K562 (cell line): Measurements from ENCODE around the gene CD14. TPM values are rescaled to one million over a fixed set of nuclear protein-coding genes. Genes with fewer than 3 reads are reported as not detected.

Experiments
- ADNP ChIP-seq: fragments of 200-800 bp; sonication (Bioruptor generic); IDR thresholded peaks from 2 replicates; pipeline ENCODE4 v1.6.1; 2016; ENCODE audit warnings: missing genetic modification characterization, missing compliant biosample characterization
- BRD4 ChIP-seq: fragments of 200-600 bp; sonication (generic); IDR thresholded peaks from 2 replicates; pipeline ENCODE4 v1.6.1; 2017; ENCODE audit warnings: inconsistent platforms
- CC2D1A ChIP-seq: fragments of 450-650 bp; IDR thresholded peaks from 2 replicates; pipeline ENCODE4 v1.6.1; 2017; ENCODE audit warnings: mild to moderate bottlenecking
- CHD1 ChIP-seq: fragments of 200-600 bp; sonication (generic); IDR thresholded peaks from one replicate; pipeline ENCODE4 v1.6.1; 2012; ENCODE audit warnings: mild to moderate bottlenecking, moderate library complexity, low read length, inconsistent platforms
- CREB3L1 ChIP-seq: fragments of 450-650 bp; IDR thresholded peaks from 2 replicates; pipeline ENCODE4 v1.6.1; 2014; ENCODE audit warnings: low read depth, mild to moderate bottlenecking, moderate library complexity, borderline replicate concordance
- E2F5 ChIP-seq: sonication (generic); formaldehyde crosslinking; IDR thresholded peaks from 2 replicates; pipeline ENCODE4 v1.8.0; 2022; ENCODE audit warnings: mild to moderate bottlenecking, missing genetic modification reagents
- EHMT2 ChIP-seq: fragments of 450-650 bp; IDR thresholded peaks from 2 replicates; pipeline ENCODE4 v1.6.1; 2018; ENCODE audit warnings: antibody characterized with exemption
- ESRRA ChIP-seq: fragments of 450-650 bp; IDR thresholded peaks from 2 replicates; pipeline ENCODE4 v1.6.1; 2014; ENCODE audit warnings: low read depth, mild to moderate bottlenecking, moderate library complexity, borderline replicate concordance
- FOSL1 ChIP-seq: fragments of 200-800 bp; sonication (Bioruptor generic); conservative IDR thresholded peaks from 2 replicates; pipeline ENCODE4 v1.6.1; 2016; ENCODE audit warnings: missing genetic modification characterization, missing compliant biosample characterization
- JUND ChIP-seq, 2 experiments: IDR thresholded peaks; 2 replicates in 1 of 2; 3 replicates in 1 of 2; pipeline ENCODE4 v1.6.1; 2011; ENCODE audit warnings: borderline replicate concordance in 2 of 2, low read depth in 2 of 2, low read length in 2 of 2, improper control_type of control experiment in 1 of 2, missing biosample characterization in 1 of 2, missing genetic modification characterization in 1 of 2, missing genetic modification reagents in 1 of 2
- KLF6 ChIP-seq: fragments of 250-450 bp; sonication (Bioruptor Pico); IDR thresholded peaks from 2 replicates; pipeline ENCODE4 v1.4.0; 2020; ENCODE audit warnings: mild to moderate bottlenecking, moderate library complexity, borderline replicate concordance
- MNT ChIP-seq, 2 experiments: fragments of 450-650 bp; conservative IDR thresholded peaks; 2 replicates each; pipeline ENCODE4 v1.6.1; 2017; ENCODE audit warnings: mild to moderate bottlenecking in 2 of 2, moderate library complexity in 2 of 2
- NFATC3 ChIP-seq: fragments of 450-650 bp; IDR thresholded peaks from 2 replicates; pipeline ENCODE4 v1.6.1; 2017; ENCODE audit warnings: mild to moderate bottlenecking
- NFXL1 ChIP-seq: fragments of 450-650 bp; formaldehyde crosslinking; IDR thresholded peaks from 2 replicates; pipeline ENCODE4 v1.4.0; 2021; ENCODE audit warnings: mild to moderate bottlenecking
- RBM25 ChIP-seq: fragments of 200-400 bp; formaldehyde crosslinking; IDR thresholded peaks from 2 replicates; pipeline ENCODE4 v1.6.1; 2018; ENCODE audit warnings: low read length, low read depth, moderate library complexity; ENCODE audit not compliant: severe bottlenecking
- TCF7L2 ChIP-seq: fragments of 150-350 bp; IDR thresholded peaks from 2 replicates; pipeline ENCODE4 v1.6.1; 2016; ENCODE audit warnings: low read depth, mild to moderate bottlenecking, low read length, moderate library complexity
- WHSC1 ChIP-seq: IDR thresholded peaks from one replicate; pipeline ENCODE4 v1.6.1; 2012; ENCODE audit warnings: low read length, control low read depth, inconsistent platforms
- ZNF224 ChIP-seq: sonication (generic); formaldehyde crosslinking; IDR thresholded peaks from 2 replicates; pipeline ENCODE4 v1.8.0; 2022; ENCODE audit warnings: mild to moderate bottlenecking, missing genetic modification reagents
- ZNF239 ChIP-seq: fragments of 250-450 bp; sonication (Bioruptor Pico); IDR thresholded peaks from 2 replicates; pipeline ENCODE4 v1.4.0; 2020; ENCODE audit warnings: mild to moderate bottlenecking
- ZNF253 ChIP-seq: fragments of 250-450 bp; sonication (Bioruptor Pico); conservative IDR thresholded peaks from 2 replicates; pipeline ENCODE4 v1.6.1; 2021; ENCODE audit warnings: mild to moderate bottlenecking
- polyA plus RNA-seq, 8 experiments: library from polyadenylated mRNA; depleted of rRNA in 4 of 8; stranded (reverse) in 5 of 8; unstranded in 3 of 8; fragments of >200 nt; fragmentation: Nextera tagmentation in 2 of 8; fragmentation: Illumina TruSeq in 1 of 8; extraction: Ambion mirVana in 2 of 8; extraction: Trizol in 1 of 8; gene quantifications; 2 replicates each; pipeline versions ENCODE4 v1.2.1 to v1.2.3, GENCODE V29; 2011 to 2014; ENCODE audit warnings: inconsistent platforms in 1 of 8, missing spikeins in 1 of 8
- total RNA-seq, 7 experiments: library from RNA; depleted of rRNA in 6 of 7; stranded (reverse); fragments of >200 nt in 6 of 7; fragmentation: Illumina TruSeq in 2 of 7; extraction: Trizol in 2 of 7; gene quantifications; 2 replicates each; pipeline versions ENCODE4 v1.2.1 to v1.2.3, GENCODE V29; 2011 to 2021; ENCODE audit warnings: low replicate concordance in 1 of 7
- TF ChIP-seq, protein P1 (sequence below): IDR thresholded peaks from 3 replicates; pipeline ENCODE4 v1.6.1; 2011; ENCODE audit warnings: borderline replicate concordance, mild to moderate bottlenecking, moderate library complexity; ENCODE audit not compliant: insufficient read length; ENCODE audit errors: extremely low read depth

Gene CD14
- total and polyA plus RNA-seq, 9 of the 15 experiments (the other 6 are each of a cell fraction or from before 2014, with no cell fraction given): 0.07 to 0.47 (median 0.14) TPM; not detected in 2

DNA sequence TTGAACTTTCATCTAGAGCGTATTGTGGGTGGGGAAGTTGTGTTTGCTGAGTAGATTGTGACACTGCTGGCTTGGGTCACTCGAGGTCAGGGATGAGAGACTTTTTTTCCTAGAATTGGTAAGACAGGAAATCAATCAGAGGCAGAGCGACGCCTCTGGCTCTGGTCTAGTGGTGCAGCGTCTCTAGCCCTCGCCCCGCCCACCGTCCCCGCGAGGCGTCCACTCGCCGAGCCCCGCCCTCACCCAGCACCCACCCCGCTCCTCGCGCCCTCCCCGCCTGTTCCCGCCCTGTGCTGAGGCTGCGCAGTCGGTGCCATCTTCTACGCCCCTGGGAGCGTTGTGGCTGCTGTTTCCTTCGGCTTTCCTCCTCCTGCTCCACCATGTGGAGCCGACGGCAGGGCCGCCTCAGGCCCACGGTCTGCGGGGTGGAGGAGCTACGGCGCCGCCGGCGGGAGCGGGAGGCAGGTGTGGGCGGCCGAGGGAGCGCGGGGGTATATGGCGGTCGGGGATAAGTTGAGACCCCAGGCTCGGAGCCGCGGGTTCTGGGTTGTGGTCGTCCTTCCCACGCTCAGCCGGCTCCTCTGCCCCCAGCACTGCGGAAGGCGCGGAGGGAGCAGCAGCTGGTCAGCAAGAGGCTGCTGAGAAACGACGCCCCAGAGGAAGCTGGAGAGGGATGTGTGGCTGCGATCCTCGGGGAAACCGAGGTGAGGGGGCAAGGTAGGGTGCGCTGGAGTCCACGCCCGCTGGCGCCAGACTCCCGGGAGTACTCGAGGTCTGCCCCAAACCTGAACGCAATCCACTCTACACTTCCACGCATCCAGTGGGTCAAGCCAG lies 6.4 kb upstream of the CD14 start, which contains the start of gene TMCO6 (continued):
- TF ChIP-seq CREB3L1 (no peak), JUND (IDR thresholded peaks at IDR 0.05; ENCODE audit: borderline replicate concordance, low read depth, low read length) (peak; percentile 83), JUND (tag; IDR thresholded peaks at IDR 0.05; ENCODE audit: borderline replicate concordance, low read depth, low read length) (peak; percentile 65; the same call in 1 of the 3 replicates), EHMT2 (no peak), MNT (conservative IDR thresholded peaks at IDR 0.05) (peak; percentile 61 to 85), ZNF239 (CRISPR knock-in tag) (no peak), CHD1 (peak; percentile 87), WHSC1 (no peak), RBM25 (no peak), E2F5 (0 out of 2 replicates have a peak, but pooled peaks have one; percentile 17), ZNF253 (no peak), KLF6 (CRISPR knock-in tag) (no peak), ESRRA (peak; percentile 54; the same call in 1 of the 2 replicates), FOSL1 (0 out of 2 replicates have a peak, but pooled peaks have one; percentile 43), BRD4 (no peak), TCF7L2 (no peak), ADNP (tag) (no peak), CC2D1A (no peak), NFATC3 (no peak), NFXL1 (CRISPR knock-in tag) (no peak), ZNF224 (no peak)
- TF ChIP-seq, protein P1, sequence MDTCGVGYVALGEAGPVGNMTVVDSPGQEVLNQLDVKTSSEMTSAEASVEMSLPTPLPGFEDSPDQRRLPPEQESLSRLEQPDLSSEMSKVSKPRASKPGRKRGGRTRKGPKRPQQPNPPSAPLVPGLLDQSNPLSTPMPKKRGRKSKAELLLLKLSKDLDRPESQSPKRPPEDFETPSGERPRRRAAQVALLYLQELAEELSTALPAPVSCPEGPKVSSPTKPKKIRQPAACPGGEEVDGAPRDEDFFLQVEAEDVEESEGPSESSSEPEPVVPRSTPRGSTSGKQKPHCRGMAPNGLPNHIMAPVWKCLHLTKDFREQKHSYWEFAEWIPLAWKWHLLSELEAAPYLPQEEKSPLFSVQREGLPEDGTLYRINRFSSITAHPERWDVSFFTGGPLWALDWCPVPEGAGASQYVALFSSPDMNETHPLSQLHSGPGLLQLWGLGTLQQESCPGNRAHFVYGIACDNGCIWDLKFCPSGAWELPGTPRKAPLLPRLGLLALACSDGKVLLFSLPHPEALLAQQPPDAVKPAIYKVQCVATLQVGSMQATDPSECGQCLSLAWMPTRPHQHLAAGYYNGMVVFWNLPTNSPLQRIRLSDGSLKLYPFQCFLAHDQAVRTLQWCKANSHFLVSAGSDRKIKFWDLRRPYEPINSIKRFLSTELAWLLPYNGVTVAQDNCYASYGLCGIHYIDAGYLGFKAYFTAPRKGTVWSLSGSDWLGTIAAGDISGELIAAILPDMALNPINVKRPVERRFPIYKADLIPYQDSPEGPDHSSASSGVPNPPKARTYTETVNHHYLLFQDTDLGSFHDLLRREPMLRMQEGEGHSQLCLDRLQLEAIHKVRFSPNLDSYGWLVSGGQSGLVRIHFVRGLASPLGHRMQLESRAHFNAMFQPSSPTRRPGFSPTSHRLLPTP: no peak
